Measurements from ENCODE around the gene LARP6.

DNA sequence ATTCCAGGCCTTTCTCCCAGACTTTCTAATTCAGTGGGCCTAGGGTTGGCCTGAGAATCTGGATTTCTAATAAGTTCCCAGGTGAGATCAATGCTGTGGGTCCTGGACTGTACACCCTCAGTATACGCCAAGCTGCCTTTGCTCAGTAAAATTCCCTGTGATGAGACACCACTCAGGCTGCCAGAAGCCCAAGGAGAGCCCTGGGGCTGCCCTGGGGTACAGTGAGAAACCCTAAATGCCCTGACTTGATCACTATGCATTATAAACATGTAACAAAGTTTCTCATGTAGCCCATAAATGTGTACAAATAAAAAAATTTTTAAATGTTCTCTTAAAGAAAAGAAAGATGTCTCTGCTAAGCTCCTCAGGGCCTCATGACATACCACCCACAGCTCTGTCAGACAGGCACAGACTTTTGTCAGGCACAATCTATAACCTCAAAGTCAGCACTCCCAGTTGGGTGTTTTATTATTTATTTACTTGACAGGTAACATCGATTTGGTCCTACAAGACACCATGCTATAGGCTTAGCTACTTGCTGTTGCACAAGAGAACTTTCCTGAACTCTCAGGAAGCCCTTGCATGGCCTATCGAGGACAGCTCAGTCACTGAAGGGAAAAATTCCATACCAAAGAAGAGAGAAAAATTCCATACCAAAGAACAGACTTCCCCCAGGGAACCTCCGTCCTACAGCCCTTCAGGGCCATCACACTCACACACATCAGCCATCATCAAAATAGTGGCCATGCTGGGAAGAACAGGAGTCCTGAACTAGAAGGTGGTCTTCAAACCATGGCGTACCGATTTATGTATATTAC is 22.7 kb downstream of the LARP6 start:
- no peak for TF ChIP-seq CTCF (conservative IDR thresholded peaks at IDR 0.05; ENCODE audit: low read depth in 2 of 2)
- TF ChIP-seq EZH2 (IDR thresholded peaks at IDR 0.05; ENCODE audit: low read depth, unreplicated experiment), result no peak
- no peak for TF ChIP-seq POLR2AphosphoS5 (IDR thresholded peaks at IDR 0.05; ENCODE audit: low read depth)
- TF ChIP-seq EZH2phosphoT487 (IDR thresholded peaks at IDR 0.05; ENCODE audit: unreplicated experiment), result no peak
- TF ChIP-seq ETS1 (IDR thresholded peaks at IDR 0.05), result no peak
- TF ChIP-seq REST (IDR thresholded peaks at IDR 0.05; ENCODE audit: unreplicated experiment), result no peak
- no peak for TF ChIP-seq CREB1 (CRISPR knock-in tag; IDR thresholded peaks at IDR 0.05; ENCODE audit: low read depth)
- TF ChIP-seq ZNF114 (CRISPR knock-in tag; IDR thresholded peaks at IDR 0.05), result no peak
- TF ChIP-seq ZNF331 (CRISPR knock-in tag; IDR thresholded peaks at IDR 0.05; ENCODE audit: low read depth), result no peak
- no peak for TF ChIP-seq JUNB (IDR thresholded peaks at IDR 0.05; ENCODE audit: unreplicated experiment)

Measured in GM23338 (cell line).